SK-N-SH (cell line): ENCODE data around the gene SPATA25. TPM values are rescaled to one million over a fixed set of nuclear protein-coding genes. Genes with fewer than 3 reads are reported as not detected.

Source experiments
- CTCF ChIA-PET: fragments of 300-600, 350-600 bp; formaldehyde crosslinking; extraction: SDS; loops from one replicate; lab custom pipeline; 2021; lab: Yijun Ruan, JAX
- POLR2A ChIA-PET: fragments of 350-600 bp; sonication (Branson Sonifier 250); formaldehyde crosslinking; extraction: SDS; loops from one replicate; lab custom pipeline; 2020; ENCODE audit warnings: antibody characterized with exemption, inconsistent platforms; lab: Yijun Ruan, JAX
- DNase-seq: peaks from one replicate; pipeline ENCODE4 v3.0.0; 2012
- H2AFZ ChIP-seq: fragments of 200-600 bp; sonication (generic); 2 replicates; pipeline ENCODE4 v1.8.1; 2016; ENCODE audit warnings: antibody characterized with exemption, mild to moderate bottlenecking, low read depth
- H3F3A ChIP-seq: fragments of 200-600 bp; sonication (generic); replicated peaks from 2 replicates; pipeline ENCODE3; 2016; ENCODE audit warnings: antibody characterized with exemption, mild to moderate bottlenecking; ENCODE audit not compliant: insufficient read depth
- H3K27ac ChIP-seq, 2 experiments: fragments of 200-500 bp in 1 of 2; fragments of 200-600 bp in 1 of 2; sonication (Bioruptor generic) in 1 of 2; sonication (generic), shearing (Covaris generic) in 1 of 2; 2 replicates each; pipeline versions ENCODE4 v1.5.1 to v1.6.1; 2014 to 2016; ENCODE audit warnings: low read depth in 2 of 2, inconsistent platforms in 1 of 2, low read length in 1 of 2, mild to moderate bottlenecking in 1 of 2, mixed read lengths in 1 of 2
- H3K27me3 ChIP-seq: fragments of 200-600 bp; sonication (generic), shearing (Covaris generic); 2 replicates; pipeline ENCODE4 v1.6.1; 2016; ENCODE audit warnings: mixed run types; ENCODE audit not compliant: insufficient read depth
- H3K36me3 ChIP-seq, 2 experiments: fragments of 200-500 bp in 1 of 2; fragments of 200-600 bp in 1 of 2; sonication (Bioruptor generic) in 1 of 2; sonication (generic) in 1 of 2; replicated peaks in 1 of 2; 2 replicates each; pipeline versions ENCODE3 to v1.5.1; 2014 to 2016; ENCODE audit warnings: low read length in 1 of 2, mild to moderate bottlenecking in 1 of 2; ENCODE audit not compliant: insufficient read depth in 2 of 2, control insufficient read depth in 1 of 2
- H3K4me1 ChIP-seq, 2 experiments: fragments of 200-500 bp in 1 of 2; fragments of 200-600 bp in 1 of 2; sonication (Bioruptor generic) in 1 of 2; sonication (generic), shearing (Covaris generic) in 1 of 2; 2 replicates each; pipeline versions ENCODE4 v1.5.1 to v1.6.1; 2014 to 2016; ENCODE audit warnings: low read depth in 1 of 2, low read length in 1 of 2, mixed run types in 1 of 2; ENCODE audit not compliant: insufficient read depth in 2 of 2, control insufficient read depth in 1 of 2
- H3K4me2 ChIP-seq: fragments of 200-600 bp; sonication (generic), shearing (Covaris generic); 2 replicates; pipeline ENCODE4 v1.6.1; 2017; ENCODE audit warnings: mixed run types
- H3K4me3 ChIP-seq, 2 experiments: fragments of 200-500 bp in 1 of 2; fragments of 200-600 bp in 1 of 2; sonication (Bioruptor generic) in 1 of 2; sonication (generic), shearing (Covaris generic) in 1 of 2; 2 replicates each; pipeline versions ENCODE4 v1.5.1 to v1.8.1; 2014 to 2016; ENCODE audit warnings: low read depth in 2 of 2, inconsistent platforms in 1 of 2, low read length in 1 of 2, mild to moderate bottlenecking in 1 of 2, mixed read lengths in 1 of 2, moderate library complexity in 1 of 2
- H3K79me2 ChIP-seq: fragments of 200-600 bp; sonication (generic); 2 replicates; pipeline ENCODE4 v1.8.1; 2017; ENCODE audit warnings: mild to moderate bottlenecking; ENCODE audit not compliant: insufficient read depth
- H3K9ac ChIP-seq: fragments of 200-600 bp; sonication (generic); 2 replicates; pipeline ENCODE4 v1.6.1; 2017; ENCODE audit warnings: mixed run types
- H3K9me2 ChIP-seq: fragments of 200-600 bp; sonication (generic); 2 replicates; pipeline ENCODE4 v1.6.1; 2017; ENCODE audit warnings: mixed run types
- H3K9me3 ChIP-seq: fragments of 200-600 bp; sonication (generic); 2 replicates; pipeline ENCODE4 v1.6.1; 2017; ENCODE audit warnings: mixed run types, mild to moderate bottlenecking, moderate library complexity
- H4K20me1 ChIP-seq: fragments of 200-600 bp; sonication (generic); 2 replicates; pipeline ENCODE4 v1.6.1; 2017; ENCODE audit warnings: mild to moderate bottlenecking, mixed run types; ENCODE audit not compliant: insufficient read depth
- CHD2 ChIP-seq: fragments of 150-350 bp; IDR thresholded peaks from 2 replicates; pipeline ENCODE4 v1.6.1; 2018; ENCODE audit warnings: low read length; ENCODE audit not compliant: partially characterized antibody
- ELF1 ChIP-seq: IDR thresholded peaks from 2 replicates; pipeline ENCODE4 v1.4.0; 2012
- EZH2phosphoT487 ChIP-seq: fragments of 200-600 bp; sonication (generic); IDR thresholded peaks from 2 replicates; pipeline ENCODE4 v1.6.1; 2017; ENCODE audit warnings: low read depth, mixed run types, mild to moderate bottlenecking, antibody characterized with exemption, moderate library complexity, borderline replicate concordance
- FOSL2 ChIP-seq: IDR thresholded peaks from 2 replicates; pipeline ENCODE4 v1.4.0; 2012; ENCODE audit warnings: low read depth, mild to moderate bottlenecking, moderate library complexity, borderline replicate concordance
- FOXJ3 ChIP-seq: sonication (generic); formaldehyde crosslinking; IDR thresholded peaks from 2 replicates; pipeline ENCODE4 v1.5.1; 2020; ENCODE audit warnings: mild to moderate bottlenecking, missing genetic modification reagents
- GABPA ChIP-seq: IDR thresholded peaks from 2 replicates; pipeline ENCODE4 v1.4.0; 2012; ENCODE audit warnings: low read depth, mild to moderate bottlenecking
- MXI1 ChIP-seq: IDR thresholded peaks from 2 replicates; pipeline ENCODE4 v1.6.1; 2012; ENCODE audit warnings: mild to moderate bottlenecking, low read depth, low read length, improper control_type of control experiment
- NRF1 ChIP-seq: IDR thresholded peaks from 2 replicates; pipeline ENCODE4 v1.6.1; 2012; ENCODE audit warnings: low read depth, mild to moderate bottlenecking, low read length
- POLR2AphosphoS5 ChIP-seq: IDR thresholded peaks from 2 replicates; pipeline ENCODE4 v1.6.1; 2012; ENCODE audit warnings: low read depth, low read length
- RCOR1 ChIP-seq: fragments of 150-350 bp; IDR thresholded peaks from 2 replicates; pipeline ENCODE4 v1.6.1; 2017; ENCODE audit warnings: antibody characterized with exemption, low read length
- TCF12 ChIP-seq: IDR thresholded peaks from 2 replicates; pipeline ENCODE4 v1.4.0; 2012
- WGBS: methylation state at CpG from one replicate; pipeline ENCODE4 v1.1.6; 2017; ENCODE audit warnings: low lambda C conversion rate; 5-methylcytosine and 5-hydroxymethylcytosine counted together
- polyA plus RNA-seq, 3 experiments: library from polyadenylated mRNA; depleted of rRNA; stranded (reverse); fragments of >200 nt; gene quantifications; 2 replicates each; pipeline ENCODE4 v1.2.3, GENCODE V29; 2012
- TF ChIP-seq, protein P1 (sequence below): IDR thresholded peaks from 2 replicates; pipeline ENCODE4 v1.6.1; 2012; ENCODE audit warnings: mild to moderate bottlenecking, low read depth, low read length, moderate library complexity
- TF ChIP-seq, protein P2 (sequence below): fragments of 150-350 bp; IDR thresholded peaks from 2 replicates; pipeline ENCODE4 v1.6.1; 2016; ENCODE audit warnings: mild to moderate bottlenecking, low read depth, low read length
- TF ChIP-seq, protein P3 (sequence below): IDR thresholded peaks from 2 replicates; pipeline ENCODE4 v1.4.0; 2012; ENCODE audit warnings: low read depth

The SPATA25 gene
- polyA plus RNA-seq, 1 of the 3 experiments (the other 2 are of a cell fraction) = 1.3 TPM

DNA sequence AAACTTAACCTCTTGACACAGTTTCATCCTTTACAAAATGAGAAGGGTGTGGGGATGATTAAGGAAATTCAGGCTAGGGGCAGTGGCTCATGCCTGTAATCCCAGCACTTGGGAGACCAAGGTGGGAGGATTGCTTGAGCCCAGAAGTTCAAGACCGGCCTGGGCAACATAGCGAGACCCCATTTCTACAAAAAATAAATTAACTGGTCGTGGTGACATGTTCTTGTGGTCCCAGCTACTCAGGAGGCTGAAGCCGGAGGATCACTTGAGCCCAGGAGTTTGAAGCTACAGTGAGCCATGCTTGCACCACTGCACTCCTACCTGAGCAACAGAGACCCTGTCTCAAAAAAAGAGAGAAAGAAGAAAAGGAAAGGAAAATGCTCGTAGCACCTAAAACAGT is 21.0 kb downstream of the SPATA25 start:
- Histone ChIP-seq H3K4me1 (peaks cover 0 to 8% of the 10 kb centered on the region in 2 experiments; a peak in 1 of 4 replicates), H2AFZ (no peak overlapping the region), H3K9ac (no peak overlapping the region), H3K9me2 (no peaks in the 10 kb centered on the region), H3K36me3 (no peaks in the 10 kb centered on the region), H3K9me3 (no peaks in the 10 kb centered on the region), H3F3A (peaks cover 8% of the 10 kb centered on the region), H3K27me3 (no peaks in the 10 kb centered on the region), H3K4me2 (no peak overlapping the region), H3K4me3 (no peak overlapping the region), H3K27ac (no peak overlapping the region), H4K20me1 (no peaks in the 10 kb centered on the region), H3K79me2 (no peaks in the 10 kb centered on the region)
- no peak for DNase-seq
- WGBS = 91% methylated on average over 5 of the region's 5 CpGs
- POLR2A ChIA-PET = interaction anchor here (0.6 kb wide), 1 partner anchor 695 kb away, joined by 3 read pairs; no protein-coding TSS in a partner anchor
- TF ChIP-seq POLR2AphosphoS5 = no peak
- no peak for TF ChIP-seq TCF12
- no peak for TF ChIP-seq FOXJ3
- no peak for TF ChIP-seq MXI1
- TF ChIP-seq, protein P1, sequence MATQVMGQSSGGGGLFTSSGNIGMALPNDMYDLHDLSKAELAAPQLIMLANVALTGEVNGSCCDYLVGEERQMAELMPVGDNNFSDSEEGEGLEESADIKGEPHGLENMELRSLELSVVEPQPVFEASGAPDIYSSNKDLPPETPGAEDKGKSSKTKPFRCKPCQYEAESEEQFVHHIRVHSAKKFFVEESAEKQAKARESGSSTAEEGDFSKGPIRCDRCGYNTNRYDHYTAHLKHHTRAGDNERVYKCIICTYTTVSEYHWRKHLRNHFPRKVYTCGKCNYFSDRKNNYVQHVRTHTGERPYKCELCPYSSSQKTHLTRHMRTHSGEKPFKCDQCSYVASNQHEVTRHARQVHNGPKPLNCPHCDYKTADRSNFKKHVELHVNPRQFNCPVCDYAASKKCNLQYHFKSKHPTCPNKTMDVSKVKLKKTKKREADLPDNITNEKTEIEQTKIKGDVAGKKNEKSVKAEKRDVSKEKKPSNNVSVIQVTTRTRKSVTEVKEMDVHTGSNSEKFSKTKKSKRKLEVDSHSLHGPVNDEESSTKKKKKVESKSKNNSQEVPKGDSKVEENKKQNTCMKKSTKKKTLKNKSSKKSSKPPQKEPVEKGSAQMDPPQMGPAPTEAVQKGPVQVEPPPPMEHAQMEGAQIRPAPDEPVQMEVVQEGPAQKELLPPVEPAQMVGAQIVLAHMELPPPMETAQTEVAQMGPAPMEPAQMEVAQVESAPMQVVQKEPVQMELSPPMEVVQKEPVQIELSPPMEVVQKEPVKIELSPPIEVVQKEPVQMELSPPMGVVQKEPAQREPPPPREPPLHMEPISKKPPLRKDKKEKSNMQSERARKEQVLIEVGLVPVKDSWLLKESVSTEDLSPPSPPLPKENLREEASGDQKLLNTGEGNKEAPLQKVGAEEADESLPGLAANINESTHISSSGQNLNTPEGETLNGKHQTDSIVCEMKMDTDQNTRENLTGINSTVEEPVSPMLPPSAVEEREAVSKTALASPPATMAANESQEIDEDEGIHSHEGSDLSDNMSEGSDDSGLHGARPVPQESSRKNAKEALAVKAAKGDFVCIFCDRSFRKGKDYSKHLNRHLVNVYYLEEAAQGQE = no peak
- no peak for TF ChIP-seq NRF1
- TF ChIP-seq EZH2phosphoT487 = no peak
- TF ChIP-seq, protein P2, sequence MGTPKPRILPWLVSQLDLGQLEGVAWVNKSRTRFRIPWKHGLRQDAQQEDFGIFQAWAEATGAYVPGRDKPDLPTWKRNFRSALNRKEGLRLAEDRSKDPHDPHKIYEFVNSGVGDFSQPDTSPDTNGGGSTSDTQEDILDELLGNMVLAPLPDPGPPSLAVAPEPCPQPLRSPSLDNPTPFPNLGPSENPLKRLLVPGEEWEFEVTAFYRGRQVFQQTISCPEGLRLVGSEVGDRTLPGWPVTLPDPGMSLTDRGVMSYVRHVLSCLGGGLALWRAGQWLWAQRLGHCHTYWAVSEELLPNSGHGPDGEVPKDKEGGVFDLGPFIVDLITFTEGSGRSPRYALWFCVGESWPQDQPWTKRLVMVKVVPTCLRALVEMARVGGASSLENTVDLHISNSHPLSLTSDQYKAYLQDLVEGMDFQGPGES = no peak
- TF ChIP-seq FOSL2 = no peak
- no peak for TF ChIP-seq ELF1
- TF ChIP-seq CHD2 = no peak
- no peak for TF ChIP-seq RCOR1
- no peak for TF ChIP-seq GABPA
- TF ChIP-seq, protein P3, sequence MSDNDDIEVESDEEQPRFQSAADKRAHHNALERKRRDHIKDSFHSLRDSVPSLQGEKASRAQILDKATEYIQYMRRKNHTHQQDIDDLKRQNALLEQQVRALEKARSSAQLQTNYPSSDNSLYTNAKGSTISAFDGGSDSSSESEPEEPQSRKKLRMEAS = no peak
- CTCF ChIA-PET = interaction anchor here (1.4 kb wide), 1 partner anchor 24 kb away, joined by 4 read pairs; no protein-coding TSS in a partner anchor
